GM12874 (cell line): ENCODE data around the gene CA5A.

Experiments used
- TF ChIP-seq, protein P1 (sequence below): IDR thresholded peaks from 2 replicates; pipeline ENCODE4 v1.5.1; 2011; ENCODE audit warnings: low read depth, mild to moderate bottlenecking, control low read depth, low read length, moderate library complexity; ENCODE audit not compliant: insufficient read depth

The CA5A gene

DNA sequence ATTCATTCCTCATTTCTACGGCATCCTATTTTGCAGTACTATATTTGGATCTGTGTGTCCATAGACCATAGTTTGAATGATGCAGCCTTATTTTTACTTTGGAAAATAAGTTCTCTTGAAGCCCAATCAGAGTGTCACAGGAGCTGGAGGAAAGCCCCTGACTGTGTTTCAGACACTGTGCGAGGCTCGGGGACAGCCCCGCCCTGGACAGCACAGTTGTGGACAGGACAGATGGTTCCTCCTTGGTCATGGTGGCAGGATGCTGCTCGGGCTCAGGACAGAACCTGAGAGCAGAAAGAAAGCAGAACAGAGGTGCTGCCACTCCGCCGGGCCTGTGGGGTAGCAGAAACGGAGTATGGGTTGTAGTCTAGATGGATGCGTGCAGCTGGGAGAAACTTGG lies 37.8 kb upstream of the CA5A start:
- TF ChIP-seq, protein P1, sequence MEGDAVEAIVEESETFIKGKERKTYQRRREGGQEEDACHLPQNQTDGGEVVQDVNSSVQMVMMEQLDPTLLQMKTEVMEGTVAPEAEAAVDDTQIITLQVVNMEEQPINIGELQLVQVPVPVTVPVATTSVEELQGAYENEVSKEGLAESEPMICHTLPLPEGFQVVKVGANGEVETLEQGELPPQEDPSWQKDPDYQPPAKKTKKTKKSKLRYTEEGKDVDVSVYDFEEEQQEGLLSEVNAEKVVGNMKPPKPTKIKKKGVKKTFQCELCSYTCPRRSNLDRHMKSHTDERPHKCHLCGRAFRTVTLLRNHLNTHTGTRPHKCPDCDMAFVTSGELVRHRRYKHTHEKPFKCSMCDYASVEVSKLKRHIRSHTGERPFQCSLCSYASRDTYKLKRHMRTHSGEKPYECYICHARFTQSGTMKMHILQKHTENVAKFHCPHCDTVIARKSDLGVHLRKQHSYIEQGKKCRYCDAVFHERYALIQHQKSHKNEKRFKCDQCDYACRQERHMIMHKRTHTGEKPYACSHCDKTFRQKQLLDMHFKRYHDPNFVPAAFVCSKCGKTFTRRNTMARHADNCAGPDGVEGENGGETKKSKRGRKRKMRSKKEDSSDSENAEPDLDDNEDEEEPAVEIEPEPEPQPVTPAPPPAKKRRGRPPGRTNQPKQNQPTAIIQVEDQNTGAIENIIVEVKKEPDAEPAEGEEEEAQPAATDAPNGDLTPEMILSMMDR, result no peak

DNA sequence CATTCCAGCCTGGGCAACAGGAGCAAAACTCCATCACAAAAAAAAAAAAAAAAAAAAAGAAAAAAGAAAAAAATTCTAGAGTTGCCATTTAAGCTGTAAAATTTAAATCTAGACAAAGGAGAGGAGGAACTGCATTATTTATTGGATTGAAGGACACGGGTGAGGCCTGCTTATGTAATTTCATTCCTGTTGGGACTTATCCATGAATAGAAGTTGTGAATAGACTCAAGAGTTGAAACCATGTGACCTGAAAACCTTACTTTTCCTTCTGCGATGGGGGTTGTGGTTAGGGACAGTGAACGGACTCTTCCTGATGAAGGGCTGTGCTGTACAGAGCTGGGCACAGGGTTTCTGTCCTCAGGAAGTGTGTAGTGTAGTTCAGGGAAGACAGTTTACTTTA lies 37.4 kb upstream of the CA5A start:
- TF ChIP-seq, protein P1, result no peak

DNA sequence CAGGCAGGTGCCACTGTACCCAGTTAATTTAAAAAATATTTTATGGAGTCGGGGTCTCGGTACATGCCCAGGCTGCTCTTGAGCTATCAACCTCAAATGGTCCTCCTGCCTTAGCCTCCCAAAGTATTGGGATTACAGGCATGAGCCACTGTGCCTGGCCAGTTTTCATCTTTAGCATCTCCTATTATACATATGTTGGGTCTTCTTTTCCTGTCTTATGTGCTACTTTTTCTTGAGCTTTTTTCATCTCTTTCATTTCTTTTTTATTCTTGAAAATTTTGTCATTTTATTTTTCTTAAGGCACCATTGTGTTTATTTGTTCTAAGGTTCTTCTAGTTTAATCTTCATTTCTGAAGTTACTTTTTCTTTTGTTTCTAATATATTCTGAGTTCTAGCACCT lies 35.6 kb upstream of the CA5A start:
- TF ChIP-seq, protein P1, result no peak

DNA sequence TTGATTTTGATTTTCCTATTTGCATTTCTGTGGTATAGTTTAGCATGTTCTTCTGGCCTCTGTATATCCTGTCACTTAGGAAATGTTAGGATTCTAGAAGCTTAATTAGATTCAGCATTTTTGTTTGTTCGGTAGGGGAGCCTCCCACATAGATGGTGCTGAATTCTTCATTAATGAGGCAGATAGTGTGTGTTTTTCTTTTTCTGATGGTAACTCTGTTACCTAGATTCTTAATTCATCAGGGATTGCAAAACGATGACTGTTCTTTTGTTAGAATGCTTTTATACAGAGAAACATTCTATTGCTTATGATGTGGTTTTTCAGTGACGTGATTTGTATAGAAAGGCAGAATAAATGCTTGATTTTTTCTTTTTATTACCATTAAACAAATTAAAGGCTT lies 33.9 kb upstream of the CA5A start:
- TF ChIP-seq, protein P1, result no peak

DNA sequence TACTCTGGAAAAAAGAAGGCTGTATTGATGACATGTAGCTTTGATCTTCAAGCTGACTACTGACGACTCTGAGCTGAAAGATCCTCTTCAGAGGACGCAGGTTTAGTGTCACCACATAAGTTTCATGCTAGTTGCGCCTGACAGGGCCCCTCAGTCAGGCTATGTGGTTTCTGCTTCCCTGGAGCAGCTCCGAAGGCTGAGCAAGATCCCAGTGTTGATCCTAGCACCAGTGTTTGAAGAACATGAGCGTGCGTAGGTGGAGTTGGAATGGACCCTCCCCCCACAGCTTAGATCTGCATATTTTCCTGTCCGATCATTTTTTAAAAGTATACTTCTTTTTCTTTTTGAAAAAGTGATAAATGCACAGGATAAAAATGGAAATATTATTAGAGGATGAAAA lies 32.2 kb upstream of the CA5A start:
- TF ChIP-seq, protein P1, result no peak

DNA sequence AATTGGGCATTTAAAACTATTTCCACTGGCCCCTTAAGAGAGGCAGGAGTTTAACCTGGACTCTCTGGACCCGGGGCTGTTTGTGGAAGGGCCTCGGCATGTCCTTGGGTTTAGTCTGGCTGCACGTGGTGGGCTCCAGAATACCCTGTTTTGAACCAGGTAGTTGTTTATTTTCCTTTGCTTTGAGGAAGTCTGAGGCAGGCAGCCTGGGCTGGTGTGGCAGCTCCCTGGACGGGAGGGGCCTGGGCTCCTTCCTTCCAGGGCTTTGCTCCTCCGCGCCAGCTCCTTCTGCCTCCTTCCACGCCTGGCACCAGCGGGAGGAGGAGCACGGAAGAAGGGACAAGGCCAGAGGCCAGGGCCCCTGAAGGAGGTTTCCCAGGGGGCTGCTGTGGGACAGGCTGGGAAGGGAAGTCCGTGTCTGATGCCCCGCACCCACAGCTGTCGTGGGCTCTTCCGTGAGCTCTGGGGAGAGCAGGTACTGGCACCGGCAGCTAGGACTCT lies 30.4 kb upstream of the CA5A start:
- TF ChIP-seq, protein P1, result no peak

DNA sequence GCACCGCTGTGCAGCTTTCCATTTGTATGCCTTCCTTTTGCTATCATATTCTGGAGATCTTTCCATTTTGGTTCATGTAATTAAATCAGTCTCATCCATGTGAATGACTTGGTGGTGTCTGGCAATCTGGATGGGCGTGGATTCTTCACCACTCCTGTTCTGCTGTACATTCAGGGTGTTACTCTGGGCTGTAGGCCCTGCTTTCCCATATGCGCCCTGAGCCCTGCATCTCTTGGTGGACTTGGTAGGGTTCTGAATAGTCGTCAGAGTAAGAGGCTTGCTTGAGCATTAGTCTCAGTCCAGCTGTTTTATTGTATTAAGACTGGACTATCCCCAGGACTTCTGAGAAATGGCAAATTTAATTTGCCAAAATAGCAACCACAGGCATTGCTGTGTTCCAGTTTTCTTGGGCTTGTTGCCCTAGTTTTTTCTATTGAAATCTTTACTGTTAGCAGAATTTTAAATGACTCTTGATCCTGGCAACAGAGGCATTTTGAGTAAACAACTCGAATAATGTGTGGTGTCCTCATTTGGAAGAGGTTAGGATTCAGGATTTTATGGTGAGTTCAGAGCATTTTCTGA lies 29.8 kb upstream of the CA5A start:
- TF ChIP-seq, protein P1, result no peak

DNA sequence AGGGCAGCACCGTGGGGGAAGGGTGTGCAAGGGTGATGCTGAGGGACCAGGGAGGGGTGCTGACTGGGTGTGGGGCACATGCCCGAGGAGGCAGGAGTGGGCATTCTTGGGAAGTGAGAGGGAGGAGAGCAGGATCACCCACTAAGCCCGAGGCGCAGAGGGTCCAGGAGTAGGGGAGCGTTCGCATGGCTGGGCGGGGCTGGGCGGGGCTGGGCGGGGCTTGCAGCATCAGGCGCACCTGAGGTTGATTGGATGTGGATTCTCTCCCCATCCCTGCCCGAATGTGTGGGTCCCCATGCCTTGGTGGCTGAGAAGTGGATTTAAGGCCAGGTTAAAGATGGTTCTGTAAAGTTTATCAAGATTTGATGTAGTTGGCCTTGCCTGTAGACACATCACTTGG lies 29.1 kb upstream of the CA5A start:
- TF ChIP-seq, protein P1, result no peak
